Liver (tissue), 9 donors: Measurements from ENCODE around the gene GTF2IRD1. TPM values are rescaled to one million over a fixed set of nuclear protein-coding genes. Genes with fewer than 3 reads are reported as not detected.
"Not testable (repeated sequence)": the region's sequence is repeated elsewhere in the genome, so short reads cannot be mapped to it uniquely, and the experiment has no call there.

Experiments used
- DNase-seq: peaks from one replicate; pipeline ENCODE4 v3.0.0-alpha.2; 2017; ENCODE audit warnings: low spot score
- H3K27ac ChIP-seq, 2 donors: one replicate each; pipeline ENCODE4 v1.7.0; 2013; ENCODE audit warnings: inconsistent platforms in 2 of 2, low read length in 2 of 2, control low read depth in 1 of 2, low read depth in 1 of 2, mild to moderate bottlenecking in 1 of 2
- H3K27me3 ChIP-seq, 4 donors: one replicate each; pipeline versions ENCODE4 v1.6.1 to v1.7.0; 2013; ENCODE audit warnings: low read length in 3 of 4, inconsistent platforms in 1 of 4, mild to moderate bottlenecking in 1 of 4, moderate library complexity in 1 of 4; ENCODE audit not compliant: control insufficient read depth in 4 of 4, insufficient read depth in 4 of 4
- H3K36me3 ChIP-seq, 4 donors: one replicate each; pipeline versions ENCODE4 v1.6.1 to v1.7.0; 2013; ENCODE audit warnings: low read length in 3 of 4, mild to moderate bottlenecking in 3 of 4, low read depth in 1 of 4, moderate library complexity in 1 of 4; ENCODE audit not compliant: control insufficient read depth in 4 of 4, insufficient read depth in 3 of 4
- H3K4me1 ChIP-seq, 4 donors: one replicate each; pipeline versions ENCODE4 v1.6.1 to v1.7.0; 2013; ENCODE audit warnings: low read length in 3 of 4, mild to moderate bottlenecking in 3 of 4, moderate library complexity in 1 of 4; ENCODE audit not compliant: control insufficient read depth in 4 of 4, insufficient read depth in 4 of 4
- H3K4me3 ChIP-seq, 3 donors: one replicate each; pipeline versions ENCODE4 v1.6.1 to v1.7.0; 2013; ENCODE audit warnings: low read length in 3 of 3, control low read depth in 1 of 3, low read depth in 1 of 3, mild to moderate bottlenecking in 1 of 3
- H3K9ac ChIP-seq, 2 donors: one replicate each; pipeline ENCODE4 v1.7.0; 2013; ENCODE audit warnings: low read length in 2 of 2, mild to moderate bottlenecking in 2 of 2, moderate library complexity in 2 of 2, control low read depth in 1 of 2, low read depth in 1 of 2
- H3K9me3 ChIP-seq, 4 donors: one replicate each; pipeline versions ENCODE4 v1.6.1 to v1.7.0; 2013; ENCODE audit warnings: low read length in 3 of 4; ENCODE audit not compliant: control insufficient read depth in 4 of 4
- EGR1 ChIP-seq, 2 donors: IDR thresholded peaks; 2 replicates each; pipeline ENCODE4 v1.6.1; 2016 to 2018; ENCODE audit warnings: antibody characterized with exemption in 2 of 2, low read depth in 2 of 2
- GABPA ChIP-seq, 2 donors: IDR thresholded peaks in 1 of 2; conservative IDR thresholded peaks in 1 of 2; 2 replicates each; pipeline ENCODE4 v1.6.1; 2016; ENCODE audit warnings: antibody characterized with exemption in 2 of 2, mild to moderate bottlenecking in 1 of 2, moderate library complexity in 1 of 2
- JUND ChIP-seq, 2 donors: IDR thresholded peaks; 2 replicates each; pipeline ENCODE4 v1.6.1; 2016; ENCODE audit warnings: antibody characterized with exemption in 2 of 2
- NR2F2 ChIP-seq: IDR thresholded peaks from 2 replicates; pipeline ENCODE4 v1.6.1; 2016; ENCODE audit warnings: antibody characterized with exemption
- RAD21 ChIP-seq, 2 donors: IDR thresholded peaks; 2 replicates each; pipeline ENCODE4 v1.6.1; 2016; ENCODE audit warnings: antibody characterized with exemption in 2 of 2, mild to moderate bottlenecking in 2 of 2
- SP1 ChIP-seq: IDR thresholded peaks from 2 replicates; pipeline ENCODE4 v1.6.1; 2018; ENCODE audit warnings: antibody characterized with exemption, mild to moderate bottlenecking
- WGBS: extraction: QIAGEN DNeasy Blood & Tissue Kit; methylation state at CpG from one replicate; pipeline ENCODE4 v1.1.7; 2013; 5-methylcytosine and 5-hydroxymethylcytosine counted together
- polyA plus RNA-seq, 2 donors: library from polyadenylated mRNA; stranded (reverse) in 1 of 2; unstranded in 1 of 2; fragments of 200-250 nt in 1 of 2; fragments of >200 nt in 1 of 2; fragmentation: Nextera tagmentation in 1 of 2; extraction: Ambion mirVana in 1 of 2; gene quantifications; one replicate each; pipeline versions ENCODE4 v1.2.1 to v1.2.3, GENCODE V29; 2013 to 2015
- total RNA-seq, 2 donors: library from RNA; depleted of rRNA; stranded (reverse); fragments of >200 nt; gene quantifications; one replicate each; pipeline ENCODE4 v1.2.3, GENCODE V29; 2014
- TF ChIP-seq, protein P1 (sequence below): fragments of 150-350 bp; IDR thresholded peaks from 2 replicates; pipeline ENCODE4 v1.5.1; 2017; ENCODE audit warnings: improper control_type of control experiment, low read depth, low read length; ENCODE audit not compliant: missing input control
- donor health status: healthy.
- donor health status: healthy.
- donor health status: healthy.
- donor health status: healthy.
- donor health status: healthy.

Gene GTF2IRD1
- total and polyA plus RNA-seq, 4 donors = 2.0 to 7.4 (median 3.3) TPM

GRCh38 chr7:74417419-74417971 is 36.2 kb upstream of the GTF2IRD1 start:
- peak; percentile 74 for DNase-seq
- TF ChIP-seq, protein P1, sequence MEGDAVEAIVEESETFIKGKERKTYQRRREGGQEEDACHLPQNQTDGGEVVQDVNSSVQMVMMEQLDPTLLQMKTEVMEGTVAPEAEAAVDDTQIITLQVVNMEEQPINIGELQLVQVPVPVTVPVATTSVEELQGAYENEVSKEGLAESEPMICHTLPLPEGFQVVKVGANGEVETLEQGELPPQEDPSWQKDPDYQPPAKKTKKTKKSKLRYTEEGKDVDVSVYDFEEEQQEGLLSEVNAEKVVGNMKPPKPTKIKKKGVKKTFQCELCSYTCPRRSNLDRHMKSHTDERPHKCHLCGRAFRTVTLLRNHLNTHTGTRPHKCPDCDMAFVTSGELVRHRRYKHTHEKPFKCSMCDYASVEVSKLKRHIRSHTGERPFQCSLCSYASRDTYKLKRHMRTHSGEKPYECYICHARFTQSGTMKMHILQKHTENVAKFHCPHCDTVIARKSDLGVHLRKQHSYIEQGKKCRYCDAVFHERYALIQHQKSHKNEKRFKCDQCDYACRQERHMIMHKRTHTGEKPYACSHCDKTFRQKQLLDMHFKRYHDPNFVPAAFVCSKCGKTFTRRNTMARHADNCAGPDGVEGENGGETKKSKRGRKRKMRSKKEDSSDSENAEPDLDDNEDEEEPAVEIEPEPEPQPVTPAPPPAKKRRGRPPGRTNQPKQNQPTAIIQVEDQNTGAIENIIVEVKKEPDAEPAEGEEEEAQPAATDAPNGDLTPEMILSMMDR = peak; percentile 94
- TF ChIP-seq EGR1 (IDR thresholded peaks at IDR 0.05; ENCODE audit: low read depth in 2 of 2) (no peak), RAD21 (IDR thresholded peaks at IDR 0.05) (peak; percentile 96 to 100), NR2F2 (no peak)
- H3K4me3 ChIP-seq = no peak overlapping the region
- WGBS = 26% methylated on average over 16 of the region's 16 CpGs
- no peak overlapping the region for H3K9ac ChIP-seq
- no peaks in the 10 kb centered on the region for H3K36me3 ChIP-seq
- peaks cover 0 to 5% (median 0%) of the 10 kb centered on the region in 4 donors for H3K4me1 ChIP-seq
- H3K9me3 ChIP-seq = no peaks in the 10 kb centered on the region
- H3K27me3 ChIP-seq = no peaks in the 10 kb centered on the region
- H3K27ac ChIP-seq = no peak overlapping the region

GRCh38 chr7:74418076-74418475 is 35.6 kb upstream of the GTF2IRD1 start:
- H3K4me3 ChIP-seq = no peak overlapping the region
- H3K27ac ChIP-seq = no peak overlapping the region
- TF ChIP-seq GABPA (IDR thresholded peaks at IDR 0.05 in 1 of 2, conservative IDR thresholded peaks at IDR 0.05 in 1 of 2) = no peak
- no peak for TF ChIP-seq SP1
- WGBS = 84% methylated on average over 8 of the region's 8 CpGs
- peaks cover 0 to 5% (median 0%) of the 10 kb centered on the region in 4 donors for H3K4me1 ChIP-seq
- no peaks in the 10 kb centered on the region for H3K9me3 ChIP-seq
- H3K9ac ChIP-seq = no peak overlapping the region
- H3K36me3 ChIP-seq = no peaks in the 10 kb centered on the region
- no peak for DNase-seq
- H3K27me3 ChIP-seq = no peaks in the 10 kb centered on the region

- no peak overlapping the region for H3K4me3 ChIP-seq
- no peaks in the 10 kb centered on the region for H3K27me3 ChIP-seq
- no peak for DNase-seq
- H3K36me3 ChIP-seq = no peaks in the 10 kb centered on the region
- H3K9me3 ChIP-seq = no peaks in the 10 kb centered on the region
- no peak overlapping the region for H3K27ac ChIP-seq
- peaks cover 0 to 5% (median 0%) of the 10 kb centered on the region in 4 donors for H3K4me1 ChIP-seq
- TF ChIP-seq EGR1 (IDR thresholded peaks at IDR 0.05; ENCODE audit: low read depth in 2 of 2) = no peak
- WGBS = 87% methylated on average over 10 of the region's 10 CpGs
- H3K9ac ChIP-seq = no peak overlapping the region
Measured at GRCh38 chr7:74418538-74418937, 35.2 kb upstream of the GTF2IRD1 start.

DNA sequence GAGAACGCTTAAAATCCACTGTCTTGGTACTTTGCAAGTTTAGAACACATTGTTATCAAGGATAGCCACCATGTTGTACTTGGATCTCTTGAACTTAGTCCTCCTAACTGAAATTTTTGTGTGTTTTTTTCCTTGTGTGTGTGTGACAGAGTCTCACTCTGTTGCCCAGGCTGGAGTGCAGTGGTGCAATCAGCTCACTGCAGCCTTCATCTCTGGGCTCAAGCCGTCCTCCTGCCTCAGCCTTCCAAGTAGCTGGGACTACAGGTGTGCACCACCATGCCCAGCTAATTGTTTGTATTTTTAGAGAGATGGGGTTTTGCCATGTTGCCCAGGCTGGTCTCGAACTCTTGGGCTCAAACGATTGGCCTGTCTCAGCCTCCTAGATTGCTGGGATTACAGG is 34.5 kb upstream of the GTF2IRD1 start:
- not testable (repeated sequence) for H3K27ac ChIP-seq, H3K4me3 ChIP-seq, H3K27me3 ChIP-seq, H3K9me3 ChIP-seq, H3K9ac ChIP-seq, H3K4me1 ChIP-seq, H3K36me3 ChIP-seq, DNase-seq
- WGBS = 72% methylated on average over 4 of the region's 4 CpGs

DNA sequence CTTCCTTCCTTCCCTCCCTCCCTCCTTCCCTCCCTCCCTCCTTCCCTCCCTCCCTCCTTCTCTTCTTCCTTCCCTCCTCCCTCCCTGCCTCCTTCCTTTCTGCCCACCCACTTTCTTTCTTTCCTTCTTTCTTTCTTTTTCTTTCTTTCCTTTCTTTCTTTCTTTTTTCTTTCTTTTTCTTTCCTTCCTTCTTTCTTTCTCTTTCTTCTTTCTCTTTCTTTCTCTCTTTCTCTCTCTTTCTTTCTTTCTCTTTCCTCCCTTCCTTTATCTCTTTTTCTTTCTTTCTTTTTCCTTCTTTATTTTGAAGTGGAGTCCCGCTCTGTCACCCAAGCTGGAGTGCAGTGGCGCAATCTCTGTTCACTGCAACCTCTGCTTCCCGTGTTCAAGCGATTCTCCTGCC is 33.7 kb upstream of the GTF2IRD1 start:
- WGBS = 90% methylated on average over 4 of the region's 4 CpGs
- no peaks in the 10 kb centered on the region for H3K9me3 ChIP-seq
- H3K4me1 ChIP-seq = peaks cover 0 to 5% (median 0%) of the 10 kb centered on the region in 4 donors
- no peak overlapping the region for H3K9ac ChIP-seq
- no peaks in the 10 kb centered on the region for H3K27me3 ChIP-seq
- DNase-seq = no peak
- TF ChIP-seq NR2F2 (no peak), JUND (IDR thresholded peaks at IDR 0.05) (no peak)
- TF ChIP-seq, protein P1 = no peak
- H3K4me3 ChIP-seq = no peak overlapping the region
- no peak overlapping the region for H3K27ac ChIP-seq
- no peaks in the 10 kb centered on the region for H3K36me3 ChIP-seq
